HG03060 (cell line): ENCODE results near the gene SLC23A1.
"Not testable (repeated sequence)": the region's sequence is repeated elsewhere in the genome, so short reads cannot be mapped to it uniquely, and the experiment has no call there.

Experiments used
- ATAC-seq: cut with Tn5 transposase; IDR thresholded peaks from one replicate; pipeline ENCODE4 v1.9.1; 2021; ENCODE audit warnings: low read depth, moderate number of reproducible peaks; ENCODE audit not compliant: unreplicated experiment

Gene SLC23A1

DNA sequence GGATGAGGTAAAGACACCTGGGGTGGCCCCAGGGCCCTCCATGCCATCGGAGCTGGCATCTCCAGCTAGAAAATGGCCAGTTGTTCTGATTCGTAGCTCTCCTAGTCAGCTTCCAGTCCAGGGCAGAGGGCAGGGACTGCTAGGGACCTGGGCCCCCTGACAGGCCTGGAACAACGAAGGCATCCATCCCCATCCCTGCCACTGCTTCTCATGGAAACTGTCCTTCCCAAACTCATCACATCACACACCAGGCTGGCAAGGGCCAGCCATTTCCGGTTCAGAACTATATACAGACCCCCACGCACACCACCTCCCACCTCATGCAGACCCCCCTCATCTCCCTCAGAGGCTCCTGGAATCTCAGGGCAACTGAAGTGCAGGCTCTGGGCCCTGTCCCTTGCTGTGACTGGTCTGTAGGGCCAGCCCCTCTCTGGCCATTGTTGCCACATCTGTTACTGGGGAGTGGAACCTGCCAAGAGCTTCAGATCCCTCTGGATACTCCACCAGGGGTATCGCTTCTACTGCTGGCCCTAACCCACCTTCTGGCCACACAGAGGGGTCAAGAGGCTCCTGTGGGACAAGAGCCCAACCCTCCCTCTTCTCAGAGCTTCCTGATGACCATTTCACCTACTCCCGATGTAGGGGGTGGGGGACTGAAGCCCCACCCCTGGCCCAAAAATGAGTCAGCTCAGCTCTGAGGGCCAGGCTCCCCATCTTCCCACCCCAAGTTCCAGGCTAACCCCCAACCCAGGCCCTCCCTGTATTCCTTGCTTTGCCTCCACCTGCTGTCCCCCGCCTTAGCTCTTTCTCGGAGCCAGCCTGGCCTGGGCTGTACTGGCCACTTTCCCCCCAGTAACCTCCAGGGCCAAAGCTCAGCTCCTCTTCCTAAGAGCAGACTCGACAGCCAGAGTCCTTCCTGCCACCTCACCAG, 7.8 kb upstream of the SLC23A1 start:
- no peak for ATAC-seq

DNA sequence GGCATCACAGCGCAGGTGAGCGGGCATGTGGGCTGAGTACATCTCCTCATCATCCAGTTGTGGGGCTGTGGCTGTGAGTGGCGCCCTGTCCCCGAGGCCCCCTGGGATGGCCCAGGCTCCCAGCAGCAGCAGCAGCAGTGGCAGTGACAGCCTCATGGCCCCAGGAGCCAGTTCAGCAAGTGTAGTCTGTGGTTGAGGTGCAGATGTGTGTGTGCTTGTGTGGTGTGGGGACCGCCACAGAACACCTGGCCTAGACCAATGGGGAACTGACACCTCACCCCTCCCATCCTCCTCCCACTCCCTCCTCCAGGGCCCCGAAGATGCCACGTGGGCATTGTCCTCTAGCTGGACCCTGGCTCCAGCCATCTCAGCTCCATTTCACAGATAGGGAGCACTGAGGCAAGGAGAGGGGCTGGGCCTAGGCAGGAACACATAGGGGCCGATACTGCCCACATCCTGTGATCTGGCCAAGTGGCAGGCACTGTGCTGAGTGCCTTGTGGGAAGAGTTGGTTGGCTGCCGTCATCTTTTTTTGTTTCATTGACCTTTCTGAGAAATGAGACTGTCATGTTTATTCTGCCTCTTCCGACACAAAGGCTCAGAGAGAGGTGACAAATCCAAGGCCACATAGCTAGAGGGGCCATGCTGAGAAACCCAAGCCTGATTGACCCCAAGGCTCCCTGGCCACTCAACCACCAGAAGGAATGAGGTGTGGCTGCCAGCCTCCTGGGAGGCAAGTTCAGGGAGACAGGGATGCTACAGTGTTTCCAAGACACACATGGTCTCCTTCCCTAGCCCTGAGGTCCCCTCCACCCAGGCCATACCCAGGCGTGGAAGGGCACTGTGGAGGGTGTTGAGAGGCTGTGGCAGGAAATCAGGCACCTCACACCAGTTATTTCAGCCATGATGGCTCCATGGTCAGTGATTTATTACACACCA, 6.9 kb upstream of the SLC23A1 start, which contains the start of gene MZB1:
Gene MZB1, minus strand, starts transcription at position 213 of the 938 bp plus-strand sequence. Its CDS starts 57 bp downstream, at position 156.
- peak; percentile 31 for ATAC-seq

DNA sequence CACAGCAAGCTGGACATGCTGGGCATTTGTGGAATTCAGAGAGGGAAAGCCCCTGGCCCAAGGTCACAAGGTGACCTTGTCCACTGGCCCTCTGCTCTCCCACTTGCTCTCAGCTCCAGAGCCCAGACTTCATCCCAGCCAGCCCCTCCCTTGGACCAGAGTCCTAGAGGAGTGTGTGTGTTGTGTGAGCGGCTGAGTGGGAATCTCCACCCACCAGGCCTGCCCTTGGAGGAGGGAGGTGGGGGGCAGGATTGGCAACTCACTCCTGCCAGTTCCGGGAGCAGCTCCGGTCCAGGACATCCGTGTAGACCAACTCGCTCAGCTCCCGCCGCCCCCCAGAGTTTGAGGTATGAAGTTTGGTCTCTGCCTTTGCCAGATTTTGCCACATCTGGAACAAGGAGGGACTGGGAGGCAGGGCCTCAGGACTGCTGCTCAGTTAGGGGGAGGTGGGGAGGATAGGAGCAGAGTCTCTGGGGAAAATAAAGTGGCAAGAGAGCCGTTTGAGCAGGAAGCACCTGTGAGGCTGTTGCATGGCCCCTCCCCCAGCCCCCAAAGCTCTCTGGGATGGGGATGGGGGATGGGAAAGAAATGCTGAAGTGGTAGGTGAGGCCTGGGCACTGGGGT, 5.2 kb upstream of the SLC23A1 start:
- ATAC-seq: no peak

DNA sequence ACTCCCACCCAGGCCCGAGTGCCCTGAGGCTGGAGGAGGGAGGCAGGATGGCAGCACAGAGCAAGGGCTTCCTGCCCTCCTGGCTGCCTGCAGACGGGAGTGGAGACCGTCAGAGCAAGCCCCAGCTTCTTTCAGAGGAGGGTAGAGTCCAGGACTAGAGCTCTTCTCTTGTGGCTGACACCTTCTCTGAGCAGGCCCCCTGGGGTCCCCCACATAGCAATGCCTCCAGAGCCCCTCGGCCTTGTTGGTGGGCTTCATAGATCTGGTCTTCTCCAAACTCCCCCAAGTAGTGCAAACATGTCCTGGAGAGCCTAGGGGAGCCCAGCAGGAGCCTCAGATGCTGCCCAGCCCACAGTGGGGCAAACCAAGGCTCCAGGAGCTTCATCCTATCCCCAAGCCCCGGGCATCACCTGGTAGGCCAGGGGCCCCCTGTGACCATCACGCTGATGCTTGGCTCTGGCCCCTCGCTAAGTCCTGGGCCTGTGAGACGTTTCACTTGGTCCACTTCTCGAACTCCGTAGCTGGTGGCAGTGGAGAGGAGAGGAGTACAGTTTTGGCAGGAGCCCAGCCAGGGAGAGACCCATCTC, 4.6 kb upstream of the SLC23A1 start:
- no peak for ATAC-seq

DNA sequence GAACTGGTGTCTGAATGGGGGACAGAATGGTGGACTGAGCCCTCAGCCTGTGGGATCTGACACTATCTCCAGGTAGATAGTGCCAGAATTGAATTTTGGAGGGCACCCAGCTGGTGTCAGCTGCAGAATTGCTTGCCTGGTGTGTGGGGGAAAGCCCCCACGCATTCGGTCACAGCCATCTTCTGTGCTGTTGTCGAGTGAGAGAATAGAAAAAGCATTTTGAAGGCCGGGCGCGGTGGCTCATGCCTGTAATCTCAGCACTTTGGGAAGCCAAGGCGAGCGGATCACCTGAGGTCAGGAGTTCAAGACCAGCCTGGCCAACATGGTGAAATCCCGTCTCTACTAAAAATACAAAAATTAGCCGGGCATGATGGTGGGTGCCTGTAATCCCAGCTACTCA, 3.9 kb upstream of the SLC23A1 start:
- not testable (repeated sequence) for ATAC-seq

DNA sequence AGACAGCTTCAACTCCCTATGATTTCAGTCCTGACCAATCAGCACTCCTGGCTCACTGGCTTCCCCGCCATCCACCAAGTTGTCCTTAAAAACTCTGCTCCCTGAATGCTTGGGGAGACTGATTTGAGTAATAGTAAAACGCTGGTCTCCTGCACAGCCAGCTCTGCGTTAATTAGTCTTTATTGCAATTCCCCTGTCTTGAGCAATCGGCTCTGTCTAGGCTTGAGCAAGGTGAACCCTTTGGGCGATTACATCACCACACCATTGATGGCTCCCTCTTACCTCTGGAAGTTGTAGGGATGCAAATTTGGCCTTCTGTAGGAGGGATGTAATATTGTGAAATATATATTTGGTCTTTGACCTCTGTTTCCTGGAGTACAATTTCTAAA, 2.9 kb upstream of the SLC23A1 start:
- no peak for ATAC-seq

DNA sequence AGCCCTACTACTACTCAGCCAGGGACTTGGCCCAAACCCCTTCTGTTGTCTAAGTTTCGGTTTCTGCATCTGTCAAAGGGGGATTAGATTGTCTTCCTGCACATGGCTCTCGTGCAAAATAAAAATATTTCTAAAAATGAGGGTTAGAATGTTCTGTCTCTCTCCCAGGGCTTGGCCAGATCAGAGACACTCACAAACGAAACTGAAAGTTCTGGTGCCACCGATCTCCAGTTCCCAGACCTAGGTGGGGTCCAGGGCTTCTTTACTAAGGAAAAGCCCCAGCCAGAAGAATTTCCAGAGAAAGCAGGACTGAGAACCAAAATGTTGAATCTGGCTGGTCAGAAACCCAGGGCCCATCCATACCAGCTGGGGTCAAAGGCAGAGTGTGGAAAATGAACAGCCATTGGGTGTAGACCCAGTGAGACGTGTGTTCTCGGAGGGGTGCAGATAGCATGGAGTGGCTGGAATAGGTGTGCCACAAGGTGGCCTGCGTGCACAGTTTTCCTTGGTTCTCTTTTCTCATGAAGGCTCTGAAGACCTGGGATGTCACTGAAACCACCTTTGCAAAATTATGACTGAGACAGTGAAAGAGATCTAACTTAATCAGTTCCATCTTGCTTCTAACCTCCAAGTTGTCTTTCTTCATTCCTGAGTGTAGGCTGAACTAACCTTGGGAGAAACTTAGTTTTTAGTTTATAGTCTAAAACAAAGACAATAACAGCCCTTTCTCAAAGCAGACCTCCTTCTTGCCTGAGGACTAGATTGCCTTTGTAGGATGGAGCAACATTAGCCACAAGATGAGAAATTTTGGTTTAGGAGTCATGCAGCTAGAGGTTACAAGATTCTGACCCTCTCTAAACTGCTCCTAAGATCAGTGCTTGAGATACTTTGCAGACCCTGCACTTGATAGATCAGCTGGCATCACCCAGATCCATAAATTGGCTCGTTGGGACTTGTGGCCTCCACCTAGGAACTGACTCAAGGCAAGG, 2.3 kb upstream of the SLC23A1 start:
- ATAC-seq: no peak

DNA sequence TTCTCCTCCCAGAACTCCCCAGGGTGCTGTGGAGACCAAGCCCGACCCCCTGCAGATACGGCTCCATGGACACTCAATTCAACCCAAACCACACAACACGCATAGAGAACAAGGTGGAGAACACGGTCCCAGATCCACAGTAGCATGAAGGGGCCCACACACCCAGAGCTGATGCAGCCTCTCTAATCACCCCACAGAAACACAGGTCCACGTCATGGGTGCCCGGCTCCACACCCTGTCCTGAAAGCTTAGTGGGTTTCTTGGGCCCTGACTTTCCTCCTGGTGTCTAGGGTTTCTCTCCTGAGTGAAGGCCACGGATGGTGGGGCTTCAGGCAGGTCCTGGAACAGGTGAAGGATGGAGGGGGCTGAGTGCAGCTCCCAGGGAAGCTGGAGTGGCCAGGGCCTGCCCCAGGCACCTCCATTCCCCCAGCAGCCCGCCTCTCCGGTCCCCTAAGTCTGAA, 1.5 kb upstream of the SLC23A1 start:
- ATAC-seq: no peak

DNA sequence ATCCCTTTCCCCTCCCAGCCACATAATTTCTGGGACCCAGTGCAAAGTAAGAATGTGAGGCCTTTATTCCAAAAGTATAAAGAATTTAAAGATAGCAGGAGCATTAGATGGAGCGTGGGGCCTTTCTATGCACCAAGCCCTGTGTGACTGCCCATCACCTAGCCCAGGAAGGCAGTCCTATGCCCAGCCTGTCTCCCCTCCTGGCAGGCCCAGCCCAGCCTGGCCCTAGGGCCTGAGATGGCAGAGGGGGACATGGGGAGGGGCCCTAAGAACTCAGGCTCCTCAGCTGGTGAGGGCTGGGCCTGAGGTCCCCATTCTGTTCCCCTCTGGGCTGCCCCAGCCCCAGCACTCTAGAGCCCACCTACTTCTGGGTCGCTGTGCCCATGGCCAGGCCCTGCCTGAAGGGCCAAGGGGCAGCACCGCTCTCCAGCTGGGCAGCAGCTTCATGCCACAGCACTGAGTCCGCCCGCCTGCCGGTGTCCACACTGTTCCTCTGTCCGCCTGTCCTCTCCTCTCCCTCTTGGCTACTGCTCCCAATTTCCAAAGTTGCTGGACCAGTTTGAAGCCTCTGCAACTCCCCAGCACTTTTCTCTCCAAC, 995 bp upstream of the SLC23A1 start:
- no peak for ATAC-seq

DNA sequence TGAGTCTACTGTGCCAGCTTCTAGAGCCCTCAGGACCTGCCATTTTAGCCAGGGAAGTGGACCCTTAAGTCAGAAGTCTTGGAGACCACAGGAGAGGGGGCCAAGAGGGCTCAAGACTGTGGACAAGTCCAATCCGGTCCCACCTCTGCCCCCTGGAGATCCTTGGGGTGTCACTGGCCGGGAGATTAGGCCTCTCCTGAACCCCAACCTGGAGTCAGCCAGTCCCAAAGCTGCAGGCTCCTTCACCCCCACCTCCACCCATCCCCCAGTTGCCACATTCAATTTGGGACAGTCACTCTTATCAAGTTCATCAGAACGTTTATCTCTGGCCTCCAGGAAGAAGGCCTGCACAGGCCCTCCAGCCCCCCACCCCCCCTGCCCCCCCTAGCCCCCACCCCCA, 290 bp downstream of the SLC23A1 start:
- no peak for ATAC-seq

DNA sequence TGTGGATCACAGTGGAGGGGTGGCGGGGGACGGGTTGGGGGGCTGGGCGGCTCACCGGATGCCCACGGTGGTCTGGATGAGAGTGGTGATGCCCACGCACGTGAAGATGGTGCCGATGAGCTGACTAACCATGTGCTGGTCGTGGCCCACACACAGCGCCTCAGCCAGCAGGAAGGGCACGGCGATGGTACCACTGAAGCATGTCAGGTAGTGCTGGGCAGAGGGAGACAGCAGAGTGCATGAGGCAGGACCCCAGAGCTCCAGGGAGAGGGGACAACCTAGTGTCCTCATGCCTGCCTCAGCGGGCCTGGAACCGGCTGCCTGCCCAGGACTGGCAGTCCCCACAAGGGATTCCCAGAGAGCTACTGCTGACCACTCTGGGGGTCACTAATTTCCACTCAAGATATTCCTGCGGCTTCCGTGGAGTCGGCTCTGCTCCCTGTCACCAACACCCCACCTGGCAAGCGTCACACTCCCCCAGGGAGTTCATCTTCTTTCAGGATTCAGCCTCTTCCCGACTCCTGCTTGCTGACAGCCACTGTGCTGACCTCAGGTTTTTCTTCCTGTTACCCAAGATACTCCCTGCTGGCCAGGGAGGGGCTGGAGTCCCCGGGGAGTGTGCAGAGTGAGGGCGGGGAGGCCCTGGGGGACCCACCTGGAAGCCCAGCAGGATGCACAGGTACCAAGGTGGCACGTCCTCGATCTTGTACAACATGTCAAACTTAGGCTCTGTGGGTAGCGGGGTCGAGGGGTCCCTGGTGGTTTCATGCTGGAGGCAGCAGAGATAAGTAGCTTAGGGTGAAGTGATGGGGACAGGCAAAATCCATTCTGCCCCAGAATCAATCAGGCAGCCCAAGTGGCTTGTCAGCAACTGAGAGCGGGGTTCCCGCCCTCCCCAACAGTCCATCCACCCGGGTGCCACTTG, 998 bp downstream of the SLC23A1 start:
- no peak for ATAC-seq

DNA sequence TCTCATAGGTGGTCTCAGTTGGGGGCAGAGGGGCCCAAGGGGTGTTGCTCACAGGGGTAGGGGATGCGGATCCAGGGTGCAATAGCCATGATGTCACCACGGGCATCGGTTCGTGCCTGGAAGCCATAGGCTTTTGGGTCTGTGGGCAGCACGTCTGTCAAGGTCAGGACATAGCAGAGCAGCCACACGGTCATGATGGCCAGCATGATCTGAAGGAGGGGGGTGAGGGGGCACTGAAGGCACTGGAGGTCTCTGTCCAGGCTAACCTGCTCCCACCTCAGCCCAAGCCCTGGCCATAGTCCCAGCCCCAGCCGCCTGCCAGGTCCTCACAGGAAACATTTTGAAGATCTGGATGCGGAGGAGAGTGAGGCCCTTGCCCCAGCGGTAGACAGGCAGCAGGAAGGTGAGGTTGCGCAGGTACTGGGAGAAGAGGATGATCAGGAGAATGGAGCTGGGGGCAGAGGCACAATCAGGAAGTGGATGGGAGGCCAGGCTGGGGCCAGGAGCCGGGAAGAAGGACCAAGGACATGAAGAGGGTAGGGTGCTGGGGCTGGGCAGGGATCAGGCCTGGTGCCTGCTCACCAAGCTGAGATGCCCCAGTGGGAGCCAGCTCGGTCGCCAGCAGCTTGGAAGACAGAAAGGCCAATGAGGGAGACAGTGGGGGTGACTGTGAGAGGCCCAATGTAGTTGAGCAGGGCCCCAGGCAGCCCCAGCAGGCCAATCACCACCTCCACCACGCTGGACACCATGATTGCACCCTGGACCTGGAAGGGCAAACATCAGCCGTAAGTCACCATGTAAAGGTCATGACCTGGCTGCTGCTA, 3.3 kb downstream of the SLC23A1 start:
- ATAC-seq: no peak

DNA sequence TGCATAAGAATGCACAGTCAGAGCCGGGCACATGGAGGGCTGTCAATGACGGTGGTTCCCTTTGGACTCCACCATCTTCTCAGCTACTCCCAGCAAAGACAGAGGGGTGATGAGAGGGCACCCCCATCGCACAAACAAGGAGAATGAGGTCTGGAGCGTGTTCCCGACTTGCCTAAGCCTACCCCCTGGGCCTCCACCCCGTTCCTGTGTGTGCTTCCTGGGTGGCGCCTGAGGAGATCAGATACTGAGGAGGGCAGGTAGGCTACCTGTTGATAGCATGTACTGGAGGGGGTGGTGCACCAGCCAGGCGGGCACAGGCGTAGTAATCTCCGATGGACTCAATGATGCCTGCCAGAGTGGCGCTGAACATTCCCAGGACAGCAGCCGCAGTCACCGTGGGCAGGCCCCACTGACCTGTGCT, 4.1 kb downstream of the SLC23A1 start:
- ATAC-seq: no peak

DNA sequence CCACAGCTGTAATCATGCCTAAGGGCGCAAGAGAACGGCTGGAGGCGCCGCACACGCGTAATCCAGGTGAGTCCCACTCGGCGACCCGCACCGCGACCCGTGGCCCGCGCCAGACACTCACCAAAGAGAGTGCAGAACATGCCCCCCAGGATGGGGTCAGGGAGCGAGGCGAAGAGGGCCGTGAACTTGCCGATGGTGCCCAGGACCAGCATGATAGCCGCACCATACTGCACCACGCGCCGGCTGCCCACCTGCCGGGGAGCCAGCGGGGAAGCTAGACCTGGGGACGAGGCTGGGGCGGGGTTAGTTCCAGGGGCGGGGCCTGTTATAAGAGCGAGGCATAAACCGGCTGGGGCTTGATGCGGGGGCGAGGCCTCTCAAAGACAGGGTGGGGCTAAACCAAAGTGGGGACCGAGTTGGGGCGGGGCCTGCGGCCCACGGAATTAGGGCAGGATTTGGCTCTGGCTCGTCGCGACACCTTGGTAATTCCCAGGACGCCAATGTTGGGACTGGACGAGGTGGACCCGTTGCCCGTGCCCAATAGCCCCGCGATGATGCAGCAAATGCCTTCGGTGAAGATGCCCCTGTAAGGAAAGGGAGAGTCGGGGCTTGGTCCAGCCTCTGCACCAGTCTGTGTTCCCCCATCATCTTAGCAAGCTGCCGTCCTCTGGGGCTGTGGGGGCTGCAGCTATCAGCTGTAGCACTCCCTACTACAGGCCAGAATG, 4.8 kb downstream of the SLC23A1 start:
- ATAC-seq: no peak

DNA sequence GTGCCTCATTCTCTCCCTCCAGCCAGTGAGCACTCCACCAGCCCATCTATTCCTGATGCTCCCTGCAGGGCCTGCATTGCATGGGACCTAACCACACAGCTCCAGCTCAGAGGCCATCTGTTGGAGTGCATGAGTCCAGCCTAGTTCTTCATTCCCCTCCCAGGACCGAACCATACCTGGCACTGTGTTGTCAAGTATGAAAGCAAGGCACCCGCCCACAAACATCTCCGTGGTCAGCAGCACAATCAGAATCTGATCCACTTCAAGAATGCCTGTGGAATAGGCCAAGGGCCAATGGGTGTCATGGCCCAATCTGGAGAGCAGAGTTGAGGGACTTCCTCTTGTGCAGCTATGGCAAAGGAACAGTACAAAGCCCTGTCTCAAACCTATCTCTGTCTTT, 5.9 kb downstream of the SLC23A1 start:
- no peak for ATAC-seq

DNA sequence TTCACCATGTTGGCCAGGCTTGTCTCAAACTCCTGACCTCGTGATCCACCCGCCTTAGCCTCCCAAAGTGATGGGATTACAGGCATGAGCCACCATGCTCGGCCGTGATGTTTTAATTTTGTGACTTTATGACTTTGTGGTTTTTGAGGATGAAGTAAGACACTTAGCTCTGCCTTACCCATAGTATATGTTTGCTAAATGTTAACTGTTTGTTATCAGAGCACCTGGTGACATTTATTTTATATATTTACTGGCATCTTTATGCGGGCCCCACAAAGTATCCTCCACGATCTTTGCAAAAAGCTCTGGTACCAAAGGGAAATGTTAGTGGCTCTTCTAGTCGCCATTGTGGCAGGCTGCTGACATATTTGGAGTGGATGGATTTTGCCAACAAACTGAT, 6.7 kb downstream of the SLC23A1 start:
- ATAC-seq: no peak
